HG02642 (cell line): ENCODE measurements around the gene GLB1L3.
"Not testable (repeated sequence)": the region's sequence is repeated elsewhere in the genome, so short reads cannot be mapped to it uniquely, and the experiment has no call there.

Experiments
- ATAC-seq: cut with Tn5 transposase; IDR thresholded peaks from one replicate; pipeline ENCODE4 v1.9.1; 2021; ENCODE audit warnings: mild to moderate bottlenecking; ENCODE audit not compliant: unreplicated experiment, poor library complexity

The GLB1L3 gene

DNA sequence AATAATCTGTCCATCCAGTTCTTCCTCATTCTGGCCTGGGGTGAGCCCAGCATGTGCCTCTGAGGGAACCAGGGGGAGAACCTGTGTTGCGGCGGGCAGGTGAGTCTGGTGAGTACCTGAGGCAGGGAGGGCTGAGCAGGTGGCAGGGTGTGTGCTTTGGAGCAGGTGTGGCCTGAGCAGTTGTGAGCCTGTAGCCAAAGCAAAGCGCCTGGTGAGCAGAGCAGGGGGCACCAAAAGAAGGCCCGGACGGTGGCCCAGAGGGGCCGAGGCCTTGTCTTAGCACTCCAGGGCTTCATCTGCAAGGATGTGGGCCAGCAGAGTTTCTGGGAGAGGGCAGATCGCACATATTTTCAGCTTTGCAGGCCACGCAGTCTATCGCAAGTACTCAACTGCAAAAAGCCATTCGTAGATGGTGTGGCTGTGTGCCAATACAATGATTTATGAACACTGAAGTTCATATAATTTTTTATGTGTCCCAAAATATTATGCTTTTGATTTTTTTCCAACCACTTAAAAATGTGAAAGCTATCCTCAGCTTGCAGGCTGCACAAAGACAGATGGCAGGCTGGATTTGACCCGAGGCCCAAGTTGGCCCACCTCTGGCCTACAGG lies 64.3 kb downstream of the GLB1L3 start:
- ATAC-seq = no peak

DNA sequence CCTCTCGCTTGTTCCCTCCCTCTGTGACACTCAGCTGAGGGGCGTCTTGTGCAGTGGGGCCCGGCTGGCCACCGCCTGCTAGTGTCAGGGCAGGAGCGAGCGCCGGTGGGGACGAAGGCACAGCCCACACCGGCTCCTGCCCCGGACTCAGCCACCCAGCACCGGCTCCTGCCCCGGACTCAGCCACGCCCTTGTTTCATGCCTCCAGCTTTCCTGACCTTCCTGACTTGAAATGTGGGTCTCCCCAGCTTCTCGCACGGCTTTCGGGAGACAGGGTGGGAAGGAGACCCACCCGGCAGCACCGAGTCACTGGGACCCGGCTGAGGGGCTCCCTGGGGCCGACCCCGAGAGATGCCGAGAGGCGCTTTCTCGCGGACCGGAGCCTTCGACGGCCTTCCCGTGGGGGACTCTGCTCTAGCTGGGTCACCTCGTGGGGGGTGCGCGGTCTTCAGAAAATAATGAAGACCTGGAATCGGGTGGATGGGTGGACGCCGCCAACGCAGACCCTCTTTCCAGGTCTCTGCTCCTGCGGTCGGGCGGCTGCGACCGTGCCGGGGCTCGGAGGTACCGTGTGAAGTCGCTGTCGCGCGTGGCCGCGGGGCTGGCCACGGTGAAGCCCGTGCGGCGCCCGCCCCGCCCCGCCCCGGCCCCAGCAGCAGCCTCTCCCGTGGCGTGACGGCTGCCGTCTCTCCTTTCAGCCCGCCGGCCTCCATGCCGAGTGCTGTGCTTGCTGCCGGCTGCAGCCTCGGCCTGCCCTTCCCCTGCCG lies 65.8 kb downstream of the GLB1L3 start:
- ATAC-seq = no peak

DNA sequence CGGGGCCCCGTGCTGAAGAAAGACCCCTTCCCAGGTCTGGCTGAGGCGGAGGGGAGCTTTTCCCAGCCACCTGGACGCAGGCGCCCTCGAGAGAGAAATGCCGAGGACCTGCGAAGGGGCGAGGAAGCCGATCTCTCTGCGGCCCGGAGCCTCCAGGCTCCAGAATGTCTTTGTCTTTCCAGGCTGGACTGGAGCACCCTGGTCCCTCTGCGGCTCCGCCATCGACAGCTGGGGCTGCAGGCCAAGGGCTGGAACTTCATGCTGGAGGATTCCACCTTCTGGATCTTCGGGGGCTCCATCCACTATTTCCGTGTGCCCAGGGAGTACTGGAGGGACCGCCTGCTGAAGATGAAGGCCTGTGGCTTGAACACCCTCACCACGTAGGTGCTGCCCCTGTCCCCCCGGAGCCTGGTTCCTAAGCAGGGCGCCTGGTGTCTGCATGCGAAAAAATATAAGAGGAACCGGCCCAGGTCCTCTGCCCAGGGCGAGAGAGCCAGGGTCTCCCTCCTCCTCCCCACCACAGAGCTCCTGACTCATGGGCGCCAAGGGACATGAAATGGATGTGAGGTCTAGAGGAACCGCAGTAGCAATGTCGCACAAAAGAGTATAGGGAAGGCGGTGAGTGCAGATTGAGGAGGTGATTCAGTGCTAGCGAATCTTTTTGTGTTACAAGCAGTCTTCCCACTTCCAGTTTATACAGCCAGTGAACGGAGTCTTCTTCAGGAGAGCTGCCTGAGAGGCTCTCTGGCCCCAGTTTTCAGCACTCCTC lies 66.6 kb downstream of the GLB1L3 start:
- ATAC-seq = no peak

DNA sequence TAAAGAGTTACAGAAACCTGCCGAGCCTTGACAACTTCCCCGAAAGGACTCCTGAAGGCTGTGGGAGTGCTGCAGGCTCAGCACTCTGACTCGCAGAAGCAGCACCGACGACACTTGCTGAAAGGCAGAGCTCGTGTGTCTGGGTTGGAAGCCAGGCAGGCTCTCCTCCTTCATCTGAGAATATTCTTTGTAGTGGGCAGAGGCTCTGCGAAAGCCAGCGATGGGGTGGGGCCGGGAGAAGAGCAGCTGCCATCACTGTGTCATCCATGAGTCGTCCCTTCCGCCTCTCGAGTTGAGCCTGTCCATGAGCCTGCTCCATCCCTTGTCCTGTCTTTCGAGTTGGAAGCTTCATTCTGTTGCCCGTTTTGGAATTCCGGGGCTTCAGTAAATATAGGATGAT lies 67.5 kb downstream of the GLB1L3 start:
- no peak for ATAC-seq

DNA sequence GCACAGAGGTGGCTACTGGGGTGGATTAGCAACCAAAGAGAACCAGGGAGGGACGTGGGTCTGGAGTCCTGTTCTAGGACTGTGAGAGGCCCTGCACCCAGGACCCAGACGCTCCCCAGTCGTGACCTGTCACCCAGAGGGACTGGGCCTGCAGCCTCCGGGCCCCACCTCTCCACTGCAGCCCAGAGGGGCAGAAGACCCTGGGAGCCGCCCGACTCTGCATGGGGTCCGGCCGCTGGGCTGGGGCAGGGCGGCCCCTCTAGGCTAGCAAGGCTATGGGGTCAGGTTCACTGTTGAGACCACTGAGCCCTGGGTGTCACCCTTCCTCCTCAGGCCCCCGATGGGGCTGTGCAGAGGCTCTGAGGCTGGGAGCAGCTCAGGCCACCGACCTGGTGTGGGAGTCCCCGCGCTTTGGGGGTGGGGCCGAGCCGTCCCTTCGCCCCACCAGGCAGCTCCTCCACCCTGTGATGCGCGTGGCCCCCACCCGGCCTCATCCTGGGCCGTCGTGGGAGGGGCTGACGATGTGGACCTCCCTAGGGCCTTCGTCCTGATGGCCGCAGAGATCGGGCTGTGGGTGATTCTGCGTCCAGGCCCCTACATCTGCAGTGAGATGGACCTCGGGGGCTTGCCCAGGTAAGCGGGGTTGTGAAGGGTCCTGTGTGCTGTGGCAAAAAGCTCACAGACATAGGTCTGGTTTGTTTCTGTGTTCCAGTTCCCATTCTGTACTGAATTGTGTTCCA lies 68.5 kb downstream of the GLB1L3 start:
- ATAC-seq = not testable (repeated sequence)

DNA sequence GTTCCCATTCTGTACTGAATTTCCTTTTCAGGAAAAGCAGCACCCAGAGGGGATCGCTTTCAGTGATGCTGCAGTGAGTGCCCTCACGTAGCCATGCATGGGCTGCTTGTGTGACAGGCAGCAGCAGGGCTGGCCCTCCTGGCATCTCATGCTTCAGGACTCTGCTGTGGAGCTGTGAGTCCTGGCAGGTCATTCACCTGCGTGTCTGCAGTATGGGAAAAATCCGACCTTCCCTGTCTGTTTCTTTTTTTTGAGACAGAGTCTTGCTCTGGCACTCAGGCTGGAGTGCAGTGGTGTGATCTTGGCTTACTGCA lies 69.0 kb downstream of the GLB1L3 start:
- no peak for ATAC-seq

DNA sequence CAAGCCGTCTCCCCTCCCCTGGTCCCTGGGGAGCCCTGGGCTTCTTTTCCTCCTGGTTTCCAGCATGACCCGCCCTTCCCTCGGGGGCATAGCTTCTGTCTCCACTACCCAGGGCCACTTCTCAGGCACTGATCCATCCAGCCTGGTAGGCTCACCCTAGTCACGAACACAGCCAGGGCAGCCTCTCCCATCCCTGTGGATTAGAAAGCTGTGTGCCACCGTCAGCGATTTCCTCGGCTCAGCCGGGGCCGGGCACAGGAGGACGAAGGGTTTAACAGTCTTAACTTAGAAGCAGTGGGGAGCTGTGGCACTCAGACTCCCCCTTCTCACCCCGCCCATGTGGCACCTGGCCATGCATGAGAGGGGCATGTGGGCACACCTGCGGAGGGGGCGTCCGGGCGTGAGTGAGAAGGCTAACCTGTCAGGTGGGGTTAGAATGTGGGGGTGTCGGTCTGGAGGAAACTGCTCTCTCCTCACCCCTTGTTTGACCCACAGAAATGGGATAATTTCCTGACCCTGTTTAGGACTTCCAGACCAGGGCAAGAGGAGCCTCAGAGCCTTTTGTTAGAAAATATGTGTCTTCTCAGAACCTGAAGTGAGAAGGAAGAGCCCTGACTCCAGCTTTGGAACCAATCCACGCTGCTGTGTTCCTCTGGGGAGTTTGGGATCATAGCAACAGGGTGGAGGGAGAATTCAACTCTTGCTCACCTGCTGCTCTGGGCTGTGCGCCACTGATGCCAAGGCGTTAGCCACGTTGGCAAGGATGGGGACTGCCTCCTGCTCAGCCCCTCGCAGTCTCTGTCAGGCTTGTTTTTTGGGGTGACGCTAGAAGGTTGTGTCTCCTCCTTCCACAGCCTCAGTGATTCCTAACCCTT lies 70.2 kb downstream of the GLB1L3 start:
- no peak for ATAC-seq

DNA sequence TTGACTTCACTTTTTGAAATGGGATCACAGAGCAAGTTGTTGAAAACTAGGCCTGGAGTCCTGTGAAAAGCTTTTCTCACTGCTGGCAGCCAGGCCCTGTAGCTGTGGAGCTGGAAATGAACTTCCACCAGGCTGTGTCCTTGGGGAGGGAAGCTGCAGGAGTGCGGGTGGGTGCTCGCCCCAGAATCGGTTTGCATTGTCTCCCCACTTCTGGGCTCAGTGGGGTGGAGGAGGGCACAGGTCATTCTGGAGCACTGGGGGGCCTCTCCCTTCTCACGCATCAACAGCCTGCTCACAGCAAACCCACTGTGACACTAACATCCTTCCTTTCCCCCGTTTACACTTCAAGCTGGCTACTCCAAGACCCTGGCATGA lies 70.8 kb downstream of the GLB1L3 start:
- ATAC-seq = no peak

DNA sequence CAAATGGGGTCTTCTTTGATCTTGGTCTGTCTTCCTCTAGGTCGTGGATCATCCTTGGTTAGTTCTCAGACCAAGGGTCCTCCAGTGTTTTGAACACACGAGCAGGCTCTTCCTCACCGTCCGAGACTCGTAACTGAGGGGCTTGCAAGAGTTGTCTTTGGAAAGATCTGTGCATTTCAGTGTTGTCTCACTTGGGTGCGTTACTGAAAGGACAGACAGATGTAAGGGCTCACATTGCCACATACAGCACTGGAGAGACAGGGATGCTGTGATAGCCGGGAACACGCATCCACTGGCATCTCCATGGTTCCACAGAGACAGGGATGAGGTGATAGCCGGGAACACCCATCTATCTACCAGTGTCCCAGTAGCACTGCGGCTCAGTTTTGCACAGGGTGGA lies 71.3 kb downstream of the GLB1L3 start:
- ATAC-seq = no peak

DNA sequence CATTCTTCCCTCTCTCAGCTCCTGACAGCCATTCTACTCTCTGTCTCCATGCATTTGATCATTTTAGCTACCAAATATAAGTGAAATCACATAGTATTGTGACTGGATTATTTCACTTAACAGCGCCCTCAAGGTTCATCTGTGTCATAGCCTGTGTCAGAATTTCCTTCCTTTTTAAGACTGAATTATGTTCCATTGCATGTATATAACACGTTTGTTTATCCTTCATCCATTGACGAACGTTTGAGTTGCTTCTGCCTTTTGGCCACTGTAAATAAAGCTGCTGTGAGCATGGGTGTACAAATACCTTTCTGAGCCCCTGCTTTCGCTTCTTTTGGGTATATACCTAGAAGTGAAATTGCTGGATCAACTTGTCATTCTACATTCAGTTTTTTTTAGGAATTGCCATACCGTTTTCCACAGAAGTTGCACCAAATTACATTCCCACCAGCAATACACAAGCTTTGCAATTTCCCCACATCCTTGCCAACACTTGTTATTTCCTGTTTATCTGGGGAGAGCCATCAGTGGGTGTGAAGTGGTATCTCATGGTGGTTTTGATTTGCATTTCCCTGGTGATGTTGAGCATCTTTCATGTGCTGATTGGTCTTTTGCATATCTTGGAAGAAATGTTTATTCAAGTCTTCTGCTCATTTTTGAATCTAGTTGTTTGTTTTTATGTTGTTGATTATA lies 73.1 kb downstream of the GLB1L3 start:
- no peak for ATAC-seq

DNA sequence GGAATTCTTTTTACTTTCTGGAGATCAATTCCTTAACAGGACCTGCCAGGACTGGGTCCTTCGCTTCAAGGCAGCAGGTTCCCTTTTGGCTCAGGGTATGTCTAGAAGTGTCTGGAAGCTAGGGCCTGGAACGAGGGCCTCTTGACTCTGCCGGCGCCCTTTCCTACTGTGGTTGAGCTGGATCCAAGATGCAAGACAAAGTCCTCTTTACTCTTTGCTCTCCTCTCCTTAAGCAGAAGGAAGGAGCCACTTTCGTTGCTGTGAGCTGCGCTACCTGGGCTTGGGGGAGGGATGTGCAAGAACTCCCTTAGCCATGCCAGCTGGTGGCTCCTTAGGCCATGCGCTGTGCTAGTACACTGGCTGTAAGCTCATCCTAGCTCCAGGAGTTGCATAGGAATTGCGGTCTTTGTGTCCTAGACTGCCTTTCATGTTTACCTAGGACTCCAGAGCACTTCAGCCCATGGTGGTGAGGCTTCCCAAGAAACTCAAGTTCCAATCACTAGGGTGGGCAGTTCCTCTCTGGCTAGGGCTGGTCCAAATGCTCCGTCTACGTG lies 73.7 kb downstream of the GLB1L3 start:
- no peak for ATAC-seq

DNA sequence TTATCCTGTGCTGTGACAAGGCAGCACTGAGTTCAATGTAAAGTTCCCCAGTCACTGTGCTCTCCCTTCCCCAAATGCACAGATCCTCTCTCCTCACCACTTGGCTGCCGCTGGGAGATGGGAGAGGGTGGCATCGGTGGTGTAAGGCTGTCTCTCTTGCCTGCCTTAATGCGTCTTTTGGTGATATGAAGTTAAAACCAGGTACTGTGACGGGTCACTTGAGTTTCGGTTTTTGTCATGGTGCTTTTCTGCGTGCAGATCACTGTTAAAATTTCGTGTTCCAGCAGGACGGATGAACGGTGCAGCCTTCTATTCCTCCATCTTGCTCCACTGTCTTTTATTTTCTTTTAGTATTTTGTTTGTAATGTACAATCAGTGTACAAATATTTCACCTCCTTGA lies 74.2 kb downstream of the GLB1L3 start:
- ATAC-seq = no peak

DNA sequence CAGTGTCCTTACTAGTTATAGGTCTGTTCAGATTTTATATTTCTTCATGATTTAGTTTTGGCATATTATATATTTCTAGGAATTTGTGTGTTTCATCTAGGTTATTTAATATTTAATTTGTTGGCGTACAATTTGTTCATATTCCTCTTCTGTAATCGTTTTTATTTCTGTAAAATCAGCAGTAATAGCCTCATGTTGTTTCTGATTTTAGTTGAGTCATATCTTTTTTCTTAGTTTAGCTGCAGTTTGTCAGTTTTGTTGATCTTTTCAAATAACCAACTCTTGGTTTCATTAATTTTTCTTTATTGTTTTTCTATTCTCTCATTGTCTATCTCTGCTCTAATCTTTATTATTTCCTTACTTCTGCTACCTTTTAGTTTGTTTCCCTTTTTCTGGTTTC lies 75.9 kb downstream of the GLB1L3 start:
- ATAC-seq = no peak

DNA sequence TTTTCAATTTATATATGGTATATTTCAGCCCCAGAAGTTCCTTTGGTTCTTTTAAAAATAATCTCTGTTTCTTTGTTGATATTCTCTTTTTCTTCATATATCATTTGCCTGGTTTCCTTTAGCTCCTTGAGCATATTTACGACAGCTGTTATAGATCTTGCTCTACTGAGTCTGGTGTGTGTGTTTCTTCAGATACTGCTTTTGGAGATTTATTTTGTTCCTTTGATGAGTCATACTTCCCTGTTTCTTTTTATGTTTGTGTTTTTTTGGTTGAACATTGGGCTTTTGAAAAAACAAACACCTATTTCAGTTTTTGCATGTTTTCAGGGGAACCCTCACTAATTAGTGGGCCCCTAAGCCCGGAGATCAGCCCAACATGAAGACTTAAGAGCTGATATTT lies 79.0 kb downstream of the GLB1L3 start:
- ATAC-seq = no peak

DNA sequence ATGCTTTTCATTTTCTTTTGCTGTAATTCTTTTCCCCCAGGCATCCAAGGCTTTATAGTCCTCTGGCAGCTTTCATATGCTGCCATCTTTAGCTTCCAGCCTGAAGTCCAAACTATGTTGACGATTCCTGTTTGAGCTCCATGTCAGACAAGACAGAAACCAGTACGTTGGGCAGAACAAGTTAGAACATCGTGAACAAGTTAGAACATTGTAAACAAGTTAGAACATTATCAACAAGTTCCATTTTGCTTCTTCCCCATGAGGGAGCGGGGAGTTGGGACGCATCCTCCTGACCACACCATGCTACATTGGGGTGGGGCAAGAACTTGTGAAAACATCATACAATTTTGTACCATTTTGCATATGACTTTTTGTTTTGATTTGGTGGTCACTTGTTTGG lies 79.5 kb downstream of the GLB1L3 start:
- no peak for ATAC-seq

DNA sequence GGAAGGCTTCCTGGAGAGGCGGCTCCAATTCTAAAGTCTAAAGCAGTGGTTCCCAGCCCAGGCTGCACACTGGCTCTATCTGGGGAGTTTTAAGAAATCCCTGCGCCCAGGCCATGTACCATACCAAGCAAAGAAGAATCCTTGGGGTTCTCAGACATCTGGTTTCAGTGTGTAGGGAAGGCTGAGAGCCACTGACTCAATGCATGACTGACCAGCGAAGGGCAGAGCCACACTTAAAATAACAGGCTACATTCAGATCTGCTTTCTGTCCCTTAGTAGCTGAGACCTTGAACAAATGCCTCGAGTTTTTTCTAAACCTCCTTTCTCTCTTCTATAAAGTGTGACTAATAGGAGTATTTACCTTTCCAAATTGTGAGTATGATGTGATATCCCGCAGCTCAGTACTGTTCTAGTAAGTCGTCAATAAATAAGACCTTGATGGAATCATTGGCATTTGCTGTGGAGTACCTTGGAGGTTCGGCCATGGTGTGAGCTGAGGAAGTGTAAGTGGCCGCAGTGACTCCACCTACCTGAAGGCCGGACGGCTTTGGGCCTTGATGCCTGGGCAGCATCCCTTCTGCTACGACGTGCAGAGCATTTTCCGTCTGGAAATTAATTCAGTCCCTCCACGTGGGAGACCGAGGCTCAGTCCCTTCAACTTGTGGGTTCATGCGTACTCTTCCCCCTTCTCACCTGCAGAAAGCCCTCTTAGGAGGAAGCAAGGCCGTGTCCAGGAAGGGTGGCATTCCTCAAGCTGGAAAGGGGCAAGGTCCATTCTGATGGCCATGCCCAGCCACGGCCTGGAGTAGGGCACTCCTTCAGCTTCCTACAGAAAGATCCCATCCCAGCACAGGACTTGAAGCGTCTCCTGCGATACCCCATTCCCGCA lies 80.7 kb downstream of the GLB1L3 start:
- no peak for ATAC-seq

DNA sequence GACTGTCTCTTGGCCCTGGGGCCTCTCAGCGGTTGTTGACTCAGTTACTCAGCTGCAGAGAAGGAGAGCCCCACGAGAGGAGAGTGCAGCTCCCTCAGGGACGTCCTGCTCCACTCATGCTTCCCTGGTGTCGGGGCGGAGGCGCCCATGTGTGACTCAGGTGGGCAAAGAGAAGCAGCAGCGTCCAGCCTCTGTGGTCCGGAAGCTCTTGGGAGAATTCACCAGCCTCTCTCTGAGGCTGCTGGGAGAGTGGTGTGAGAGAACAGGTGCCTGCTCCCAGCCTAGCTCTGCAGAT lies 81.3 kb downstream of the GLB1L3 start:
- no peak for ATAC-seq

DNA sequence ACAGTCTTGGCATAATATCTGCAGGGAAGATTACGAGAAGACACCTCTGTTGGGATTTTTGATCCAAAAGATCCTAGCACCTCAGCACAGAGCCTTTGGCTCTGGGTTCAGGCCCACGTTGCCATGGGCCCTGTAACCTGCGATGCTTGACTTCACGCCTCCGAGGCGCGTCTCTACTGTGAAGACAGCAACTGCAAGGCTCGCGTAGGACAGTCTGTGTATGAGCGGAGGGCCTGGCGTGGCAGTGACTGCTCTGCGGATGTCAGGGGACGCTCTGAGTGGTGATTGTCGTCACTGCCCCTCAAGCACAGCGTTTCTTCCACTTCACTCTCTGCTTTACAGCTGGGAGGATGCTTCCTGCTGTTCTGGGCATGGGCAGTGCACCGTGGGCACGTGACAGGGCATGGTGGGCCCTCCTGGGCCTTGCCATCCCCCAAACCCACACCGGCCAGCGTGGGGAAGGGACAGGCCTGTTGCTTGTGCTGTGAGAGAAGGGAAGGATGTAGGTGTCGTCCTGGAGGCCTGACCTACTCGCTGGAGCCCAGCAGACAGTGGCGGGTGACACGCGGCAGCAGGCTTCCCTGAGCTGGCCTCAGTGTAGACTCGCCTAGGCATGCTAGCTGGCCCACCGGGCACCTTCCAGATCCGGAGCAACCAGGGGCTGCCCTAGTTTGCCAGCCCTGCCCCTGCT lies 82.1 kb downstream of the GLB1L3 start:
- no peak for ATAC-seq
